K562 (cell line): ENCODE results near the gene TMPRSS9. TPM values are rescaled to one million over a fixed set of nuclear protein-coding genes. Genes with fewer than 3 reads are reported as not detected.
A peak's percentile ranks its signal among the peaks of the same experiment; 100 is the strongest.

ENCODE experiments used
- ATAC-seq: fragments of 200-7000 bp; cut with Tn5 transposase; 3 replicates; pipeline ENCODE4 v1.9.1; 2020; ENCODE audit warnings: moderate library complexity
- BruUV-seq: library from RNA; stranded (reverse); fragments of 400-500 nt; replicated peaks from 2 replicates; lab custom pipeline; 2021; lab: Mats Ljungman, UMichigan
- CTCF ChIA-PET: fragments of 300-600 bp; formaldehyde crosslinking; extraction: SDS; loops from one replicate; lab custom pipeline; 2021; ENCODE audit warnings: low intra/inter-chr PET ratio; lab: Yijun Ruan, JAX
- POLR2A ChIA-PET: fragments of 300-600, 350-650 bp; sonication (Branson Sonifier 250); formaldehyde crosslinking; extraction: SDS; loops from one replicate; lab custom pipeline; 2021; ENCODE audit warnings: antibody characterized with exemption, inconsistent platforms; lab: Yijun Ruan, JAX
- DNase-seq, 4 experiments: peaks; one replicate each; pipeline versions ENCODE4 v3.0.0 to v3.0.0-alpha.2; 2011 to 2018; ENCODE audit warnings: low spot score in 3 of 4, mixed read lengths in 3 of 4; ENCODE audit errors: extremely low read depth in 1 of 4
- FAIRE-seq: peaks from 2 replicates; lab custom pipeline; 2011; peaks lifted over from hg19 to GRCh38; lab: Jason Lieb, UNC
- H2AFZ ChIP-seq: 2 replicates; pipeline ENCODE4 v1.6.0; 2011; ENCODE audit warnings: low read depth, low read length, control low read depth, inconsistent platforms
- H3K27ac ChIP-seq: fragments of 200-600 bp; 3 replicates; pipeline ENCODE4 v1.8.0; 2011; ENCODE audit warnings: low read depth, mild to moderate bottlenecking, control low read depth, inconsistent platforms, low read length, moderate library complexity, mixed read lengths; ENCODE audit errors: extremely low read depth
- H3K27me3 ChIP-seq, 2 experiments: fragments of 300-600 bp in 1 of 2; 2 replicates in 1 of 2; 3 replicates in 1 of 2; pipeline versions ENCODE4 v1.6.0 to v1.8.0; 2011; ENCODE audit warnings: inconsistent platforms in 2 of 2, low read length in 2 of 2, mild to moderate bottlenecking in 1 of 2, mixed read lengths in 1 of 2, moderate library complexity in 1 of 2; ENCODE audit not compliant: control insufficient read depth in 2 of 2, insufficient read depth in 2 of 2
- H3K36me3 ChIP-seq: fragments of 300-600 bp; 3 replicates; pipeline ENCODE4 v1.8.0; 2011; ENCODE audit warnings: mild to moderate bottlenecking, low read length, inconsistent platforms; ENCODE audit not compliant: control insufficient read depth, insufficient read depth
- H3K4me1 ChIP-seq, 2 experiments: fragments of 200-600 bp in 1 of 2; replicated peaks in 1 of 2; 2 replicates in 1 of 2; 3 replicates in 1 of 2; pipeline versions ENCODE4 v1.5.1 to v1.8.0; 2011; ENCODE audit warnings: inconsistent platforms in 2 of 2, low read length in 2 of 2, mild to moderate bottlenecking in 1 of 2, mixed read lengths in 1 of 2, moderate library complexity in 1 of 2; ENCODE audit not compliant: control insufficient read depth in 2 of 2, insufficient read depth in 2 of 2
- H3K4me2 ChIP-seq: 2 replicates; pipeline ENCODE4 v1.6.1; 2011; ENCODE audit warnings: low read length, control low read depth, inconsistent platforms, mixed read lengths; ENCODE audit not compliant: insufficient read depth
- H3K4me3 ChIP-seq: fragments of 200-600 bp; sonication (generic), shearing (Covaris generic); 2 replicates; pipeline ENCODE4 v1.5.1; 2016; ENCODE audit warnings: control low read depth, inconsistent platforms
- H3K79me2 ChIP-seq: fragments of 200-600 bp; 3 replicates; pipeline ENCODE4 v1.8.0; 2011; ENCODE audit warnings: low read length, inconsistent platforms; ENCODE audit not compliant: control insufficient read depth, insufficient read depth
- H3K9ac ChIP-seq, 2 experiments: 2 replicates each; pipeline versions ENCODE4 v1.6.0 to v1.6.1; 2011; ENCODE audit warnings: low read depth in 2 of 2, low read length in 2 of 2, control low read depth in 1 of 2, inconsistent platforms in 1 of 2, mild to moderate bottlenecking in 1 of 2, mixed read lengths in 1 of 2; ENCODE audit not compliant: insufficient read depth in 1 of 2
- H3K9me1 ChIP-seq: one replicate; pipeline ENCODE4 v1.6.0; 2011; ENCODE audit warnings: inconsistent platforms, mild to moderate bottlenecking, low read length, moderate library complexity; ENCODE audit not compliant: control insufficient read depth, insufficient read depth
- H3K9me3 ChIP-seq: replicated peaks from 2 replicates; pipeline ENCODE4 v1.5.1; 2011; ENCODE audit warnings: low read depth, low read length, inconsistent platforms; ENCODE audit not compliant: control insufficient read depth, insufficient read depth
- H4K20me1 ChIP-seq: replicated peaks from 2 replicates; pipeline ENCODE4 v1.6.1; 2011; ENCODE audit warnings: low read length, inconsistent platforms, mixed read lengths; ENCODE audit not compliant: control insufficient read depth, insufficient read depth
- FOXJ3 ChIP-seq: sonication (generic); formaldehyde crosslinking; IDR thresholded peaks from 2 replicates; pipeline ENCODE4 v1.4.0; 2020; ENCODE audit warnings: mild to moderate bottlenecking, missing genetic modification reagents
- POLR2G ChIP-seq: fragments of 200-400 bp; formaldehyde crosslinking; IDR thresholded peaks from 2 replicates; pipeline ENCODE4 v1.6.1; 2017; ENCODE audit warnings: low read depth, mild to moderate bottlenecking, antibody characterized with exemption, low read length, moderate library complexity
- POLR3G ChIP-seq: IDR thresholded peaks from 2 replicates; pipeline ENCODE4 v1.6.1; 2011; ENCODE audit not compliant: insufficient read length, insufficient replicate concordance; ENCODE audit errors: extremely low read depth
- WGBS: fragments of 100-300 bp; shearing (Covaris generic); methylation state at CpG from one replicate; pipeline ENCODE4 v1.1.6; 2016; ENCODE audit warnings: low coverage, mixed read lengths; ENCODE audit not compliant: insufficient coverage; ENCODE audit errors: missing lambda C conversion rate; 5-methylcytosine and 5-hydroxymethylcytosine counted together
- in situ Hi-C: fragments of 300-500 bp; cut with MboI; formaldehyde crosslinking; loops from 4 replicates; pipeline ENCODE4 v1.15.0; 2018; ENCODE audit warnings: inconsistent platforms, mixed read lengths
- intact Hi-C: fragments of 100-400 bp; cut with micrococcal nuclease; formaldehyde crosslinking; loops from 2 replicates; pipeline ENCODE4 v1.14.2; 2022
- polyA plus RNA-seq, 8 experiments: library from polyadenylated mRNA; depleted of rRNA in 4 of 8; stranded (reverse) in 5 of 8; unstranded in 3 of 8; fragments of >200 nt; fragmentation: Nextera tagmentation in 2 of 8; fragmentation: Illumina TruSeq in 1 of 8; extraction: Ambion mirVana in 2 of 8; extraction: Trizol in 1 of 8; gene quantifications; 2 replicates each; pipeline versions ENCODE4 v1.2.1 to v1.2.3, GENCODE V29; 2011 to 2014; ENCODE audit warnings: inconsistent platforms in 1 of 8, missing spikeins in 1 of 8
- total RNA-seq, 7 experiments: library from RNA; depleted of rRNA in 6 of 7; stranded (reverse); fragments of >200 nt in 6 of 7; fragmentation: Illumina TruSeq in 2 of 7; extraction: Trizol in 2 of 7; gene quantifications; 2 replicates each; pipeline versions ENCODE4 v1.2.1 to v1.2.3, GENCODE V29; 2011 to 2021; ENCODE audit warnings: low replicate concordance in 1 of 7
- TF ChIP-seq, protein P1 (sequence below), 2 experiments: fragments of 450-650 bp; IDR thresholded peaks; 2 replicates each; pipeline ENCODE4 v1.6.1; 2016; ENCODE audit warnings: mild to moderate bottlenecking in 2 of 2, borderline replicate concordance in 1 of 2, low read depth in 1 of 2, moderate library complexity in 1 of 2

TMPRSS9 gene
- total and polyA plus RNA-seq, 9 of the 15 experiments (the other 6 are each of a cell fraction or from before 2014, with no cell fraction given), result 0.01 to 0.03 TPM; not detected in 7

DNA sequence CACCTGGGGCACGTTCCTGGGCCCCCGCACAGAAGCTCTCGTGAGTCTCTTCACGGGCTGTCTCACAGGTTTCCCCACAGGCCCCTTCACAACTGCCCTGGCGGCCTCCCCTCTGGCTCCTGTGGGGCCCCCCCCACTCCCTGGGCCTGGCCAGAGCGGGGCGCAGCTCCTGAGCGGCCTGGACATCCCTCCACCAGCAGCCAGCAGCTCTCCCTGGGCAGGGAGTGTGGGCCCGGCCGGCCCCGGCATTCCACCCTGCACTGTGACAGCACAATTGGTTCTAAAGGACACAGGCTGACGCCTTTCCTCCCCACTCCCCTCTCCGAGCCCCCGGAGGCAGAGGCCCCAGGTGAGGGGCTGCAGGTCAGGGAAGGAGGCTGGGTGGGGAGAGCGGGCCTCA lies 76.9 kb downstream of the TMPRSS9 start:
- DNase-seq (no peak), ATAC-seq (no peak), FAIRE-seq (no peak)
- no peak overlapping the region for H3K27ac ChIP-seq
- in situ Hi-C loops (no loop called here), intact Hi-C loops (no loop called here)
- BruUV-seq, result no TSS peak
- no peaks in the 10 kb centered on the region for H3K9me3 ChIP-seq
- CTCF ChIA-PET, result no interaction called here
- POLR2A ChIA-PET, result interaction anchor here (1.0 to 1.5 kb wide), 3 partner anchors 7 to 21 kb away, joined by 3 to 4 read pairs (median 4); no protein-coding TSS in a partner anchor
- H3K79me2 ChIP-seq, result peaks cover 8% of the 10 kb centered on the region
- no peak overlapping the region for H3K4me2 ChIP-seq
- no peaks in the 10 kb centered on the region for H3K9me1 ChIP-seq
- no peak overlapping the region for H3K4me3 ChIP-seq
- H3K4me1 ChIP-seq, result peaks cover 0 to 21% of the 10 kb centered on the region in 2 experiments; a peak in 1 of 5 replicates
- peaks cover 4% of the 10 kb centered on the region; the same call in 1 of the 2 replicates for H4K20me1 ChIP-seq
- H3K36me3 ChIP-seq, result peaks cover 76% of the 10 kb centered on the region; the same call in 1 of the 3 replicates
- no peaks in the 10 kb centered on the region for H3K27me3 ChIP-seq
- WGBS, result 100% methylated on average over 6 of the region's 15 CpGs
- TF ChIP-seq FOXJ3 (CRISPR knock-in tag) (no peak), POLR3G (no peak), POLR2G (peak; percentile 46)
- TF ChIP-seq, protein P1, sequence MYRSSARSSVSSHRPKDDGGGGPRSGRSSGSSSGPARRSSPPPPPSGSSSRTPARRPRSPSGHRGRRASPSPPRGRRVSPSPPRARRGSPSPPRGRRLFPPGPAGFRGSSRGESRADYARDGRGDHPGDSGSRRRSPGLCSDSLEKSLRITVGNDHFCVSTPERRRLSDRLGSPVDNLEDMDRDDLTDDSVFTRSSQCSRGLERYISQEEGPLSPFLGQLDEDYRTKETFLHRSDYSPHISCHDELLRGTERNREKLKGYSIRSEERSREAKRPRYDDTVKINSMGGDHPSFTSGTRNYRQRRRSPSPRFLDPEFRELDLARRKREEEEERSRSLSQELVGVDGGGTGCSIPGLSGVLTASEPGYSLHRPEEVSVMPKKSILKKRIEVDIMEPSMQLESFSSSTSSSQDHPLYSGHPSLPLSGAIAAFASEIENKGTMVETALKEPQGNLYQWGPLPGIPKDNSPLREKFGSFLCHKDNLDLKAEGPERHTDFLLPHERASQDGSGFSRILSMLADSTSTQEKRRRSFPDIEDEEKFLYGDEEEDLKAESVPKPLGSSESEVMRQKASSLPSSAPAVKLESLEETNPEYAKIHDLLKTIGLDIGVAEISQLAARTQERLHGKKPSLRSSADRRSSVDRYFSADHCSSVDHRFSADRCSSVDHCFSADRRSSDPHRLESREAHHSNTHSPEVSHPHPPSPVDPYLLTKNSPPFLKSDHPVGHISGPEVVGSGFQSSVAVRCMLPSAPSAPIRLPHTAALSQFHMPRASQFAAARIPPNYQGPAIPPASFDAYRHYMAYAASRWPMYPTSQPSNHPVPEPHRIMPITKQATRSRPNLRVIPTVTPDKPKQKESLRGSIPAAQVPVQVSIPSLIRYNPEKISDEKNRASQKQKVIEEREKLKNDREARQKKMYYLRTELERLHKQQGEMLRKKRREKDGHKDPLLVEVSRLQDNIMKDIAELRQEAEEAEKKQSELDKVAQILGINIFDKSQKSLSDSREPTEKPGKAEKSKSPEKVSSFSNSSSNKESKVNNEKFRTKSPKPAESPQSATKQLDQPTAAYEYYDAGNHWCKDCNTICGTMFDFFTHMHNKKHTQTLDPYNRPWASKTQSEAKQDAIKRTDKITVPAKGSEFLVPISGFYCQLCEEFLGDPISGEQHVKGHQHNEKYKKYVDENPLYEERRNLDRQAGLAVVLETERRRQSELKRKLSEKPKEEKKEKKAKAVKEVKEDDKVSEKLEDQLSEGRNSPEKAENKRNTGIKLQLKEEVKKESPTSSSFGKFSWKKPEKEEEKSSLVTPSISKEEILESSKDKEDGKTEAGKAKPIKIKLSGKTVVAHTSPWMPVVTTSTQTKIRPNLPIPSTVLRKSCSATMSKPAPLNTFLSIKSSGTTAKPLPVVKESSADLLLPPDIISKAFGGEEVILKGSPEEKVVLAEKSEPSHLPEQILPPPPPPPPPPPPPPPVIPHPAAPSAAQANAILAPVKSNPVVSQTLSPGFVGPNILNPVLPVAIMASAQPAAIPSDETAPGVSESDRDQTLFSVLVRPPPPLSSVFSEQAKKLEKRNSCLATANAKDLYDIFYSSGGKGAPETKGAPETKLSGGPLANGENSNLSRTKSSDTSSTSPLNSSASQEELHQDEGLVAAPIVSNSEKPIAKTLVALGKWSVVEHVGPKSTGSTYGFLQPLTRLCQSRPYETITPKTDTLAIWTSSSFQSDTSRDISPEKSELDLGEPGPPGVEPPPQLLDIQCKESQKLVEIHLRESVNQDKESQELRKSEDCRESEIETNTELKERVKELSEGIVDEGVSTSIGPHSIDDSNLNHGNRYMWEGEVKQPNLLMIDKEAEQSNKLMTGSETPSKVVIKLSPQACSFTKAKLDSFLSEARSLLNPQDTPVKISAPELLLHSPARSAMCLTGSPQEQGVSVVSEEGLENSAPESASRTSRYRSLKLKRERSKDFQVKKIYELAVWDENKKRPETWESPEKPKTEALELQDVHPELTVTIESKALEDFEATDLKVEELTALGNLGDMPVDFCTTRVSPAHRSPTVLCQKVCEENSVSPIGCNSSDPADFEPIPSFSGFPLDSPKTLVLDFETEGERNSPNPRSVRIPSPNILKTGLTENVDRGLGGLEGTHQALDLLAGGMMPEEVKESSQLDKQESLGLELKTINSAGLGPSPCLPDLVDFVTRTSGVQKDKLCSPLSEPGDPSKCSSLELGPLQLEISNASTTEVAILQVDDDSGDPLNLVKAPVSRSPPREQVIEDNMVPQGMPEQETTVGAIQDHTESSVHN (IDR thresholded peaks at IDR 0.05; ENCODE audit: borderline replicate concordance in 1 of 2, low read depth in 1 of 2), result no peak
- H3K9ac ChIP-seq, result 0 out of 4 replicates have a peak overlapping the region, but pooled peaks of 1 of the 2 experiments have one; percentile 17
- H2AFZ ChIP-seq, result no peak overlapping the region
